GM21717 (cell line): ENCODE data around the gene WNK2.
"Not testable (repeated sequence)": the region's sequence is repeated elsewhere in the genome, so short reads cannot be mapped to it uniquely, and the experiment has no call there.

Experiments used
- ATAC-seq: cut with Tn5 transposase; IDR thresholded peaks from one replicate; pipeline ENCODE4 v1.9.1; 2021; ENCODE audit warnings: mild to moderate bottlenecking, moderate library complexity; ENCODE audit not compliant: unreplicated experiment

Gene WNK2

GRCh38 chr9:93233033-93233432 lies 49.1 kb downstream of the WNK2 start:
- ATAC-seq = no peak

GRCh38 chr9:93234600-93234999 lies 50.7 kb downstream of the WNK2 start:
- ATAC-seq = no peak

GRCh38 chr9:93235300-93235960 lies 51.5 kb downstream of the WNK2 start:
- no peak for ATAC-seq

- no peak for ATAC-seq
These were observed 52.7 kb downstream of the WNK2 start for GRCh38 chr9:93236541-93237206.

GRCh38 chr9:93237540-93237939 lies 53.6 kb downstream of the WNK2 start:
- no peak for ATAC-seq

- ATAC-seq = no peak
These were observed 55.3 kb downstream of the WNK2 start for GRCh38 chr9:93238953-93239925.

GRCh38 chr9:93240891-93241334 lies 57.0 kb downstream of the WNK2 start:
- ATAC-seq = no peak

GRCh38 chr9:93243112-93243511 lies 59.2 kb downstream of the WNK2 start:
- ATAC-seq = no peak

- no peak for ATAC-seq
These were observed 60.2 kb downstream of the WNK2 start for GRCh38 chr9:93244101-93244500.

GRCh38 chr9:93244510-93245436 lies 60.8 kb downstream of the WNK2 start:
- no peak for ATAC-seq

GRCh38 chr9:93245437-93245970 lies 61.6 kb downstream of the WNK2 start:
- ATAC-seq = no peak

- no peak for ATAC-seq
These were observed 62.2 kb downstream of the WNK2 start for GRCh38 chr9:93246111-93246510.

GRCh38 chr9:93246526-93246925 lies 62.6 kb downstream of the WNK2 start:
- no peak for ATAC-seq

- ATAC-seq = no peak
These were observed 63.3 kb downstream of the WNK2 start for GRCh38 chr9:93247099-93247865.

- ATAC-seq = no peak
These were observed 64.0 kb downstream of the WNK2 start for GRCh38 chr9:93247892-93248291.

GRCh38 chr9:93248386-93249040 lies 64.6 kb downstream of the WNK2 start:
- no peak for ATAC-seq

GRCh38 chr9:93250185-93250584 lies 66.2 kb downstream of the WNK2 start:
- no peak for ATAC-seq

- not testable (repeated sequence) for ATAC-seq
These were observed 67.4 kb downstream of the WNK2 start for GRCh38 chr9:93251309-93251708.
